ENCODE results near the gene STIL. TPM values are rescaled to one million over a fixed set of nuclear protein-coding genes. Genes with fewer than 3 reads are reported as not detected.

Gene STIL
- total and polyA plus RNA-seq, 2 of the 13 experiments (the other 11 are each of a cell fraction or from before 2014, with no cell fraction given): 13.7 to 18.6 TPM

DNA sequence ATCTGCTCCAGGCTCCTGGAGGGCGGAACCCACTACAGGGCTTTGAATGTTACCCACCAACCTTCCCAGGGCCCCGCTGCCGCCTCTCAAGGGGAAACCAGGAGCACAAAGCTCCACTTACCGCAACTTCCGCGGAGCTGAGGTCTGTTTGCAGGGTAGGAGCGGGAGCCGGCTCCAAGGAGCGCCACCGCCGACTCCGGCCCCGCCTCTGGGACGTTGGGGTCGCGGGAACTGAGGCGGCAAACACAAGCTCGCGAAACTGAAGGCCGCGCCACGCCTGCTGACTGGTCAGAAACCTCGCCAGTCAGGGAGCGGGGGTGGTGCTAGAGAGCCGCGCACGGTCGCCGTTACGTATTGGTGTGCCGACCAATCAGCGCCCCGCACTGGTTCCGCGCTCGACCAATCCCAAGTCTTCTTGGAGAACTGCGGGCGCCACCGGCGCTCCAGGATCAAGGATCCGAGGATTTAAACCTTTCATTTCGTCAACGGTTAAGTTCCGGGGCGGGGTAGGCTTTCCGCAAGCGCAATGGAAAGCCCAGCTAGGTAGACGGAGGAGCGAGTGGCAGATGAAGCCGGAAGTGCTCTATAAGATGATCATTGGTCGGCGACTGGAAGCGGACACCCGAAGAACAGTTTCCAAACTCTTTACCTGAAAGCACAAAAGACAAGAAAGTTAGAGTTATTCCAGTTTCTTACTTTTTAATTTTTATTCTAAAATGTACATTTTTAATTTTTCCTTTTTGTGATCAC lies at the start of gene STIL (continued):
- TF ChIP-seq FIP1L1 (IDR thresholded peaks at IDR 0.05; ENCODE audit: borderline replicate concordance, insufficient read depth, low read depth, low read length) (no peak), ARHGAP35 (CRISPR knock-in tag; IDR thresholded peaks at IDR 0.05; ENCODE audit: borderline replicate concordance) (no peak), PITX1 (CRISPR knock-in tag; IDR thresholded peaks at IDR 0.05) (peak; percentile 75), ZNF790 (CRISPR knock-in tag; IDR thresholded peaks at IDR 0.05; ENCODE audit: borderline replicate concordance) (no peak), REL (CRISPR knock-in tag; conservative IDR thresholded peaks at IDR 0.05) (peak; percentile 79; the same call in 1 of the 2 replicates), DNMT1 (CRISPR knock-in tag; IDR thresholded peaks at IDR 0.05) (no peak), ZNF747 (CRISPR knock-in tag; IDR thresholded peaks at IDR 0.05; ENCODE audit: borderline replicate concordance) (0 out of 2 replicates have a peak, but pooled peaks have one; percentile 64), RBM39 (IDR thresholded peaks at IDR 0.05; ENCODE audit: low read depth, low read length, poor library complexity, severe bottlenecking) (peak; percentile 55), ELF4 (CRISPR knock-in tag; IDR thresholded peaks at IDR 0.05; ENCODE audit: borderline replicate concordance) (0 out of 2 replicates have a peak, but pooled peaks have one; percentile 27)
- TF ChIP-seq, protein P1, sequence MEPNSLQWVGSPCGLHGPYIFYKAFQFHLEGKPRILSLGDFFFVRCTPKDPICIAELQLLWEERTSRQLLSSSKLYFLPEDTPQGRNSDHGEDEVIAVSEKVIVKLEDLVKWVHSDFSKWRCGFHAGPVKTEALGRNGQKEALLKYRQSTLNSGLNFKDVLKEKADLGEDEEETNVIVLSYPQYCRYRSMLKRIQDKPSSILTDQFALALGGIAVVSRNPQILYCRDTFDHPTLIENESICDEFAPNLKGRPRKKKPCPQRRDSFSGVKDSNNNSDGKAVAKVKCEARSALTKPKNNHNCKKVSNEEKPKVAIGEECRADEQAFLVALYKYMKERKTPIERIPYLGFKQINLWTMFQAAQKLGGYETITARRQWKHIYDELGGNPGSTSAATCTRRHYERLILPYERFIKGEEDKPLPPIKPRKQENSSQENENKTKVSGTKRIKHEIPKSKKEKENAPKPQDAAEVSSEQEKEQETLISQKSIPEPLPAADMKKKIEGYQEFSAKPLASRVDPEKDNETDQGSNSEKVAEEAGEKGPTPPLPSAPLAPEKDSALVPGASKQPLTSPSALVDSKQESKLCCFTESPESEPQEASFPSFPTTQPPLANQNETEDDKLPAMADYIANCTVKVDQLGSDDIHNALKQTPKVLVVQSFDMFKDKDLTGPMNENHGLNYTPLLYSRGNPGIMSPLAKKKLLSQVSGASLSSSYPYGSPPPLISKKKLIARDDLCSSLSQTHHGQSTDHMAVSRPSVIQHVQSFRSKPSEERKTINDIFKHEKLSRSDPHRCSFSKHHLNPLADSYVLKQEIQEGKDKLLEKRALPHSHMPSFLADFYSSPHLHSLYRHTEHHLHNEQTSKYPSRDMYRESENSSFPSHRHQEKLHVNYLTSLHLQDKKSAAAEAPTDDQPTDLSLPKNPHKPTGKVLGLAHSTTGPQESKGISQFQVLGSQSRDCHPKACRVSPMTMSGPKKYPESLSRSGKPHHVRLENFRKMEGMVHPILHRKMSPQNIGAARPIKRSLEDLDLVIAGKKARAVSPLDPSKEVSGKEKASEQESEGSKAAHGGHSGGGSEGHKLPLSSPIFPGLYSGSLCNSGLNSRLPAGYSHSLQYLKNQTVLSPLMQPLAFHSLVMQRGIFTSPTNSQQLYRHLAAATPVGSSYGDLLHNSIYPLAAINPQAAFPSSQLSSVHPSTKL (CRISPR knock-in tag; IDR thresholded peaks at IDR 0.05): 0 out of 2 replicates have a peak, but pooled peaks have one; percentile 12
- TF ChIP-seq, protein P2, sequence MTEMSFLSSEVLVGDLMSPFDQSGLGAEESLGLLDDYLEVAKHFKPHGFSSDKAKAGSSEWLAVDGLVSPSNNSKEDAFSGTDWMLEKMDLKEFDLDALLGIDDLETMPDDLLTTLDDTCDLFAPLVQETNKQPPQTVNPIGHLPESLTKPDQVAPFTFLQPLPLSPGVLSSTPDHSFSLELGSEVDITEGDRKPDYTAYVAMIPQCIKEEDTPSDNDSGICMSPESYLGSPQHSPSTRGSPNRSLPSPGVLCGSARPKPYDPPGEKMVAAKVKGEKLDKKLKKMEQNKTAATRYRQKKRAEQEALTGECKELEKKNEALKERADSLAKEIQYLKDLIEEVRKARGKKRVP (CRISPR knock-in tag; IDR thresholded peaks at IDR 0.05): peak in 1 of 2 experiments; percentile 41; a peak in 2 of 4 replicates
- TF ChIP-seq, protein P3, sequence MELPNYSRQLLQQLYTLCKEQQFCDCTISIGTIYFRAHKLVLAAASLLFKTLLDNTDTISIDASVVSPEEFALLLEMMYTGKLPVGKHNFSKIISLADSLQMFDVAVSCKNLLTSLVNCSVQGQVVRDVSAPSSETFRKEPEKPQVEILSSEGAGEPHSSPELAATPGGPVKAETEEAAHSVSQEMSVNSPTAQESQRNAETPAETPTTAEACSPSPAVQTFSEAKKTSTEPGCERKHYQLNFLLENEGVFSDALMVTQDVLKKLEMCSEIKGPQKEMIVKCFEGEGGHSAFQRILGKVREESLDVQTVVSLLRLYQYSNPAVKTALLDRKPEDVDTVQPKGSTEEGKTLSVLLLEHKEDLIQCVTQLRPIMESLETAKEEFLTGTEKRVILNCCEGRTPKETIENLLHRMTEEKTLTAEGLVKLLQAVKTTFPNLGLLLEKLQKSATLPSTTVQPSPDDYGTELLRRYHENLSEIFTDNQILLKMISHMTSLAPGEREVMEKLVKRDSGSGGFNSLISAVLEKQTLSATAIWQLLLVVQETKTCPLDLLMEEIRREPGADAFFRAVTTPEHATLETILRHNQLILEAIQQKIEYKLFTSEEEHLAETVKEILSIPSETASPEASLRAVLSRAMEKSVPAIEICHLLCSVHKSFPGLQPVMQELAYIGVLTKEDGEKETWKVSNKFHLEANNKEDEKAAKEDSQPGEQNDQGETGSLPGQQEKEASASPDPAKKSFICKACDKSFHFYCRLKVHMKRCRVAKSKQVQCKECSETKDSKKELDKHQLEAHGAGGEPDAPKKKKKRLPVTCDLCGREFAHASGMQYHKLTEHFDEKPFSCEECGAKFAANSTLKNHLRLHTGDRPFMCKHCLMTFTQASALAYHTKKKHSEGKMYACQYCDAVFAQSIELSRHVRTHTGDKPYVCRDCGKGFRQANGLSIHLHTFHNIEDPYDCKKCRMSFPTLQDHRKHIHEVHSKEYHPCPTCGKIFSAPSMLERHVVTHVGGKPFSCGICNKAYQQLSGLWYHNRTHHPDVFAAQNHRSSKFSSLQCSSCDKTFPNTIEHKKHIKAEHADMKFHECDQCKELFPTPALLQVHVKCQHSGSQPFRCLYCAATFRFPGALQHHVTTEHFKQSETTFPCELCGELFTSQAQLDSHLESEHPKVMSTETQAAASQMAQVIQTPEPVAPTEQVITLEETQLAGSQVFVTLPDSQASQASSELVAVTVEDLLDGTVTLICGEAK (IDR thresholded peaks at IDR 0.05): no peak
- TF ChIP-seq, protein P3 (CRISPR knock-in tag; IDR thresholded peaks at IDR 0.05): peak; percentile 62

All from HepG2 (cell line).